Activated CD4-positive, alpha-beta memory T cell treated with anti-CD3 and anti-CD28 coated beads for 36 hours (primary cell): ENCODE data around the gene SMIM3. TPM values are rescaled to one million over a fixed set of nuclear protein-coding genes. Genes with fewer than 3 reads are reported as not detected.
"Not testable (repeated sequence)": the region's sequence is repeated elsewhere in the genome, so short reads cannot be mapped to it uniquely, and the experiment has no call there.

Experiments
- CTCF ChIA-PET: fragments of 350-600 bp; sonication (Branson Sonifier 250); formaldehyde crosslinking; loops from one replicate; lab custom pipeline; 2021; ENCODE audit warnings: antibody characterized with exemption, inconsistent platforms; lab: Charles Lee
- POLR2A ChIA-PET: fragments of 350-600 bp; sonication (Branson Sonifier 250); formaldehyde crosslinking; loops from one replicate; lab custom pipeline; 2021; ENCODE audit warnings: antibody characterized with exemption; lab: Charles Lee
- DNase-seq: peaks from one replicate; pipeline ENCODE4 v3.0.0-alpha.2; 2020
- H3K27ac Mint-ChIP-seq: one replicate; pipeline ENCODE4 v1.8.0; 2021; ENCODE audit warnings: mixed read lengths
- H3K27me3 Mint-ChIP-seq: one replicate; pipeline ENCODE4 v1.8.0; 2021; ENCODE audit warnings: mixed read lengths
- H3K36me3 Mint-ChIP-seq: one replicate; pipeline ENCODE4 v1.8.0; 2021; ENCODE audit warnings: mixed read lengths
- H3K4me1 Mint-ChIP-seq: one replicate; pipeline ENCODE4 v1.8.0; 2021; ENCODE audit warnings: low read depth, mixed read lengths
- H3K4me3 Mint-ChIP-seq: one replicate; pipeline ENCODE4 v1.8.0; 2021; ENCODE audit warnings: mild to moderate bottlenecking, mixed read lengths
- H3K9me3 Mint-ChIP-seq: one replicate; pipeline ENCODE4 v1.8.0; 2021; ENCODE audit warnings: mixed read lengths
- intact Hi-C: fragments of 100-400 bp; cut with micrococcal nuclease; formaldehyde crosslinking; loops from one replicate; pipeline ENCODE4 v1.15.1; 2023
- total RNA-seq, 2 experiments: library from RNA; stranded (reverse); gene quantifications; one replicate each; pipeline ENCODE4 v1.2.3, GENCODE V29; 2021

Gene SMIM3
- 10 to 100 TPM; 22.4 to 22.8 TPM for total RNA-seq

- intact Hi-C loops: loop anchor here (1.0 kb wide), 3 partner anchors 20 to 217 kb away; no protein-coding TSS in a partner anchor
- no peaks in the 10 kb centered on the region for H3K36me3 Mint-ChIP-seq
- no peaks in the 10 kb centered on the region for H3K9me3 Mint-ChIP-seq
Measured at GRCh38 chr5:150778517-150779396, at the start of gene SMIM3. Gene SMIM3 (plus strand): TSS chr5:150778757. CDS start chr5:150795441, 16,684 bp downstream.

GRCh38 chr5:150729859-150730258, 48.7 kb upstream of the SMIM3 start:
- Mint-ChIP-seq H3K36me3 (peaks cover 44% of the 10 kb centered on the region), H3K9me3 (no peaks in the 10 kb centered on the region), H3K27ac (no peak overlapping the region), H3K27me3 (no peaks in the 10 kb centered on the region), H3K4me1 (peaks cover 11% of the 10 kb centered on the region), H3K4me3 (no peak overlapping the region)
- DNase-seq: no peak
- POLR2A ChIA-PET: no interaction called here
- intact Hi-C loops: no loop called here
- CTCF ChIA-PET: interaction anchor here (1.4 kb wide), 1 partner anchor 29 kb away, joined by 3 read pairs; the partner anchor contains the start of gene RBM22

More at GRCh38 chr5:150778517-150779396, at the start of gene SMIM3:
- Mint-ChIP-seq H3K4me1 (peaks cover 52% of the 10 kb centered on the region), H3K27ac (peak within 1 kb of the TSS; percentile 84), H3K4me3 (peak within 1 kb of the TSS; percentile 99), H3K27me3 (no peaks in the 10 kb centered on the region)
- ChIA-PET CTCF (interaction anchor here (0.6 to 4.0 kb wide), 20 partner anchors 10 to 337 kb away, joined by 3 to 38 read pairs (median 4); partner anchors contain the start of genes DCTN4, IRGM and RBM22), POLR2A (interaction anchor here (0.5 to 1.6 kb wide), 8 partner anchors 11 to 233 kb away, joined by 3 to 9 read pairs (median 3); partner anchors contain the start of genes DCTN4, IRGM and RBM22)
- peak; percentile 84 for DNase-seq

DNA sequence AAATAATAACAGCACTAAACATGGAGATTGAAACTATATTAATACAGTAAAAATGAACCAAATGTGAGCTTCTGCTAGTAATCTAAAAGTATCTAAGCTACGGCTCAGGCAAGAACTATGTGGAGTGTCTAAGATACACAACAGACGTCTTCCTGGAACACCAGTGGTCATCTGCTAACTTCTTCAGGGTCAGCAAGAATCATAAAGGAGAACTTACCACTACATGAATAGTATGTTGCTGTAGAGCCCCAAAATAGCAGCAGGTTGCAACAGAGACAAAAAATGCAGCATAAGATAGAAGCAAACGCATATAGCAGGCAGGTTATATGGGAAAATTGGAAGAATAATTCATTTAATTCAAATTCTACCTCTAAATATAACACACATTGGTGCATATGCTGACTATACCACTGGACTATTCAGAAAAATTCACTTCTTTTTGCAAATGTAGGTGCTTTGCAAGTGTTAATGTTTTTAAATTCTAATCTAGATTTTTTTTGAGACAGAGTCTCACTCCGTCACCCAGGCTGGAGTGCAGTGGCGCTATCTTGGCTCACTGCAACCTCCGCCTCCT, 46.8 kb upstream of the SMIM3 start:
- Mint-ChIP-seq H3K9me3 (peaks cover 8% of the 10 kb centered on the region), H3K27me3 (no peaks in the 10 kb centered on the region), H3K36me3 (peaks cover 58% of the 10 kb centered on the region), H3K4me3 (no peak overlapping the region), H3K27ac (no peak overlapping the region), H3K4me1 (peaks cover 20% of the 10 kb centered on the region)
- intact Hi-C loops: no loop called here
- ChIA-PET CTCF (no interaction called here), POLR2A (interaction anchor here (0.6 kb wide), 1 partner anchor 439 kb away, joined by 4 read pairs; no protein-coding TSS in a partner anchor)
- DNase-seq: no peak

DNA sequence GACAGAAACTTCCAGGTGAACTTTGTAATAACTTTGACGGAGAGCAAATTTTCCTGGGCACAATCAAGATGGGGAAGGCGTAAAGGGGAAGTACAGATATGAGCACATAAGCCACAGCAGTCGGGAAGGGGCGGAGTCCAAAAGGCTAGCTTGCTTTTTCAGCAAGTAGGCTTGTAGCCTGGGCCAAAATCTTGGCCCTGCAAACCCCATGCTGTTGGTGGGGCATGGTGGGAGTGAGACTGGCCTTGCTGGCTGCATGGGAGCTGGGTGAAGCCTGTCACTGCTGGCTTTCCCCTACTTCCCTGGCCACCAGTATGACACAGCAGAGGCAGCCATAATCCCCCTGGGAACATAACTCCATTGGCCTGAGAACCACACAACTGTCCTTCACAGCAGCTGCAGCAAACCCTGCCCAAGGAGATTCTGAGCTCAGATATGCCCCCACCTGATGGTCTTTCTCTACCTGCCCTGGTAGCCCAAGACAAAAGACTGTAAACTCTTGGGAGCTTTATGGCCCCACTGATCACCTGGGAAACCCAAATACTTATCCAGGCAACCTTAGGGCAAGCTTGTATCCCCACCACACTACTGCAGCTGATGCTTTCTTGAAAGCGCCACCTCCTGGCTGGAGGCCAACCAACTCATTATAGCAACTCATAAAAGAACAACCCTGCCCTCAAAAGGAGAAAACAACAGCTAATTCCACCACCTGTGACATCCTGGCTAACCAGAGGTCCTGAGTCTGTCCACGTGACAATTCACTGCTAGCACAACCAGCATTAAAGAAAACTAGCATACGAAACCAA, 43.8 kb upstream of the SMIM3 start:
- H3K27me3 Mint-ChIP-seq: no peaks in the 10 kb centered on the region
- peak; percentile 71 for DNase-seq
- CTCF ChIA-PET: interaction anchor here (0.5 to 2.9 kb wide), 7 partner anchors 34 to 696 kb away, joined by 3 to 17 read pairs (median 6); partner anchors contain the start of genes IRGM, RBM22 and SMIM3
- peaks cover 10% of the 10 kb centered on the region for H3K9me3 Mint-ChIP-seq
- H3K4me3 Mint-ChIP-seq: no peak overlapping the region
- peaks cover 49% of the 10 kb centered on the region for H3K4me1 Mint-ChIP-seq
- peaks cover 54% of the 10 kb centered on the region for H3K36me3 Mint-ChIP-seq
- peak overlapping the region; percentile 66 for H3K27ac Mint-ChIP-seq
- intact Hi-C loops: loop anchor here (5.0 kb wide), 1 partner anchor 48 kb away; no protein-coding TSS in a partner anchor
- POLR2A ChIA-PET: interaction anchor here (1.1 to 1.5 kb wide), 2 partner anchors 34 to 45 kb away, joined by 3 read pairs; partner anchors contain the start of gene RBM22

DNA sequence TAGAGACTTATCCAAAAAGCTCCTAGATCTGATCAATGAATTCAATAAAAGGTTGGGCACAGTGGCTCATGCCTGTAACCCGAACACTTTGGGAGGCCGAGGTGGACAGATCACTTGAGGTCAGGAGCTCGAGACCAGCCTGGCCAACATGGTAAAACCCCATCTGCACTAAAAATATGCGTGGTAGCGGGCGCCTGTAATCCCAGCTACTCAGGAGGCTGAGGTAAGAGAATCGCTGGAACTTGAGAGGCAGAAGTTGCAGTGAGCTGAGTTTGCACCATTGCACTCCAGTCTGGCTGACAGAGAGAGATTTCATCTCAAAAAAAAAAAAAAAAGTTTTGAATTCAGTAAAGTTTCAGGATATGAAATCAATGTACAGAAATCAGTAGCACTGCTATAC, 39.7 kb upstream of the SMIM3 start:
- CTCF ChIA-PET: interaction anchor here (2.5 kb wide), 1 partner anchor 108 kb away, joined by 8 read pairs; the partner anchor contains the start of gene IRGM
- peaks cover 10% of the 10 kb centered on the region for H3K9me3 Mint-ChIP-seq
- H3K36me3 Mint-ChIP-seq: peaks cover 47% of the 10 kb centered on the region
- H3K27me3 Mint-ChIP-seq: no peaks in the 10 kb centered on the region
- POLR2A ChIA-PET: interaction anchor here (0.6 to 1.1 kb wide), 2 partner anchors 36 to 80 kb away, joined by 3 to 4 read pairs; no protein-coding TSS in a partner anchor
- H3K4me1 Mint-ChIP-seq: peaks cover 82% of the 10 kb centered on the region
- no peak overlapping the region for H3K4me3 Mint-ChIP-seq
- peak; percentile 14 for DNase-seq
- intact Hi-C loops: loop anchor here (5.0 kb wide), 1 partner anchor 43 kb away; no protein-coding TSS in a partner anchor
- peak overlapping the region; percentile 25 for H3K27ac Mint-ChIP-seq

GRCh38 chr5:150740992-150741391, 37.6 kb upstream of the SMIM3 start:
- no peak for DNase-seq
- Mint-ChIP-seq H3K27me3 (no peaks in the 10 kb centered on the region), H3K4me3 (no peak overlapping the region), H3K36me3 (peaks cover 37% of the 10 kb centered on the region), H3K9me3 (peaks cover 10% of the 10 kb centered on the region), H3K27ac (no peak overlapping the region), H3K4me1 (peaks cover 74% of the 10 kb centered on the region)
- POLR2A ChIA-PET: no interaction called here
- CTCF ChIA-PET: no interaction called here
- intact Hi-C loops: no loop called here

GRCh38 chr5:150742455-150743141, 36.0 kb upstream of the SMIM3 start:
- not testable (repeated sequence) for H3K9me3 Mint-ChIP-seq

GRCh38 chr5:150743142-150743488, 35.4 kb upstream of the SMIM3 start:
- peaks cover 66% of the 10 kb centered on the region for H3K4me1 Mint-ChIP-seq
- H3K27me3 Mint-ChIP-seq, H3K27ac Mint-ChIP-seq, H3K9me3 Mint-ChIP-seq, intact Hi-C loops, CTCF ChIA-PET, POLR2A ChIA-PET: not testable (repeated sequence)
- peaks cover 22% of the 10 kb centered on the region for H3K36me3 Mint-ChIP-seq
- DNase-seq: peak; percentile 37
- peak overlapping the region; percentile 55 for H3K4me3 Mint-ChIP-seq

More at GRCh38 chr5:150742455-150743141, 36.0 kb upstream of the SMIM3 start:
- CTCF ChIA-PET: interaction anchor here (1.1 kb wide), 1 partner anchor 36 kb away, joined by 3 read pairs; the partner anchor contains the start of gene SMIM3
- H3K4me1 Mint-ChIP-seq: peaks cover 71% of the 10 kb centered on the region
- H3K27me3 Mint-ChIP-seq, POLR2A ChIA-PET, DNase-seq: not testable (repeated sequence)
- H3K36me3 Mint-ChIP-seq: peaks cover 24% of the 10 kb centered on the region
- intact Hi-C loops: loop anchor here (1.0 kb wide), 2 partner anchors 16 to 41 kb away; partner anchors contain the start of gene RBM22
- peak overlapping the region; percentile 85 for H3K27ac Mint-ChIP-seq
- peak overlapping the region; percentile 55 for H3K4me3 Mint-ChIP-seq

GRCh38 chr5:150750469-150750868, 28.1 kb upstream of the SMIM3 start:
- no peaks in the 10 kb centered on the region for H3K9me3 Mint-ChIP-seq
- ChIA-PET CTCF (no interaction called here), POLR2A (no interaction called here)
- no peaks in the 10 kb centered on the region for H3K27me3 Mint-ChIP-seq
- H3K27ac Mint-ChIP-seq: peak overlapping the region; percentile 49
- peaks cover 43% of the 10 kb centered on the region for H3K36me3 Mint-ChIP-seq
- no peak overlapping the region for H3K4me3 Mint-ChIP-seq
- intact Hi-C loops: no loop called here
- peaks cover 51% of the 10 kb centered on the region for H3K4me1 Mint-ChIP-seq
- no peak for DNase-seq

- intact Hi-C loops: no loop called here
- Mint-ChIP-seq H3K4me1 (peaks cover 52% of the 10 kb centered on the region), H3K9me3 (no peaks in the 10 kb centered on the region), H3K4me3 (no peak overlapping the region), H3K27ac (peak overlapping the region; percentile 71), H3K27me3 (no peaks in the 10 kb centered on the region), H3K36me3 (peaks cover 47% of the 10 kb centered on the region)
- ChIA-PET CTCF (no interaction called here), POLR2A (no interaction called here)
- DNase-seq: no peak
Measured at GRCh38 chr5:150751096-150751891, 27.3 kb upstream of the SMIM3 start.
